Loucy (cell line): Measurements from ENCODE around the gene ID3.

Source experiments
- H2AFZ ChIP-seq: fragments of 200-600 bp; sonication (generic); 2 replicates; pipeline ENCODE4 v1.6.0; 2016; ENCODE audit warnings: antibody characterized with exemption, mild to moderate bottlenecking, low read length, moderate library complexity
- H3F3A ChIP-seq: fragments of 200-600 bp; 2 replicates; pipeline ENCODE4 v1.6.0; 2016; ENCODE audit warnings: antibody characterized with exemption, low read depth, mild to moderate bottlenecking
- H3K27me3 ChIP-seq: fragments of 200-600 bp; sonication (generic); 2 replicates; pipeline ENCODE4 v1.6.1; 2014; ENCODE audit warnings: low read length, mild to moderate bottlenecking; ENCODE audit not compliant: insufficient read depth, poor library complexity, severe bottlenecking
- H3K36me3 ChIP-seq: fragments of 200-600 bp; sonication (generic); 2 replicates; pipeline ENCODE4 v1.6.1; 2016; ENCODE audit warnings: low read length; ENCODE audit not compliant: insufficient read depth
- H3K4me1 ChIP-seq: fragments of 200-600 bp; sonication (generic); 2 replicates; pipeline ENCODE4 v1.5.1; 2014; ENCODE audit warnings: low read length, mild to moderate bottlenecking; ENCODE audit not compliant: insufficient read depth, poor library complexity, severe bottlenecking
- H3K4me2 ChIP-seq: fragments of 200-600 bp; sonication (generic); 2 replicates; pipeline ENCODE4 v1.6.0; 2014; ENCODE audit warnings: antibody characterized with exemption, low read length, low read depth, mild to moderate bottlenecking; ENCODE audit not compliant: poor library complexity, severe bottlenecking
- H3K4me3 ChIP-seq: fragments of 200-600 bp; sonication (generic); 2 replicates; pipeline ENCODE4 v1.5.1; 2014; ENCODE audit warnings: low read length, mild to moderate bottlenecking, mixed read lengths; ENCODE audit not compliant: poor library complexity, severe bottlenecking
- H3K79me2 ChIP-seq: fragments of 200-600 bp; sonication (generic); 2 replicates; pipeline ENCODE4 v1.6.1; 2014; ENCODE audit warnings: low read length; ENCODE audit not compliant: insufficient read depth
- H3K9ac ChIP-seq: fragments of 200-600 bp; sonication (generic); 2 replicates; pipeline ENCODE4 v1.6.0; 2014; ENCODE audit warnings: mild to moderate bottlenecking, low read depth, low read length, moderate library complexity; ENCODE audit not compliant: poor library complexity, severe bottlenecking
- H3K9me2 ChIP-seq: fragments of 200-600 bp; sonication (generic); replicated peaks from 2 replicates; pipeline ENCODE4 v1.6.1; 2016; ENCODE audit warnings: low read depth, low read length, mixed read lengths
- H3K9me3 ChIP-seq: fragments of 200-600 bp; sonication (generic); 2 replicates; pipeline ENCODE4 v1.6.1; 2014; ENCODE audit warnings: mild to moderate bottlenecking, antibody characterized with exemption, low read length, low read depth; ENCODE audit not compliant: insufficient read depth
- H4K20me1 ChIP-seq: fragments of 200-600 bp; sonication (generic); 2 replicates; pipeline ENCODE4 v1.6.0; 2014; ENCODE audit warnings: antibody characterized with exemption, low read length, mild to moderate bottlenecking; ENCODE audit not compliant: insufficient read depth, poor library complexity, severe bottlenecking
- CTCF ChIP-seq: fragments of 200-600 bp; sonication (generic); conservative IDR thresholded peaks from 2 replicates; pipeline ENCODE4 v1.5.1; 2014; ENCODE audit warnings: mild to moderate bottlenecking, antibody characterized with exemption, low read length
- EZH2phosphoT487 ChIP-seq: fragments of 200-600 bp; IDR thresholded peaks from 2 replicates; pipeline ENCODE4 v1.6.1; 2018; ENCODE audit warnings: antibody characterized with exemption, mild to moderate bottlenecking, moderate library complexity, borderline replicate concordance

The ID3 gene

GRCh38 chr1:23601135-23601967, 42.0 kb upstream of the ID3 start:
- Histone ChIP-seq H2AFZ (0 out of 2 replicates have a peak overlapping the region, but pooled peaks have one; percentile 71), H3K9ac (peak overlapping the region; percentile 44), H3K4me3 (peak overlapping the region; percentile 6), H3K9me2 (no peaks in the 10 kb centered on the region), H3K79me2 (no peaks in the 10 kb centered on the region), H3K27me3 (no peaks in the 10 kb centered on the region), H3F3A (no peaks in the 10 kb centered on the region), H3K36me3 (no peaks in the 10 kb centered on the region), H3K4me2 (peak overlapping the region; percentile 58), H3K4me1 (peaks cover 53% of the 10 kb centered on the region), H3K9me3 (no peaks in the 10 kb centered on the region), H4K20me1 (no peaks in the 10 kb centered on the region)
- no peak for TF ChIP-seq CTCF
- no peak for TF ChIP-seq EZH2phosphoT487

GRCh38 chr1:23600283-23600682, 41.0 kb upstream of the ID3 start:
- H3K9ac ChIP-seq = no peak overlapping the region
- peak overlapping the region; percentile 58 for H3K4me2 ChIP-seq
- H3K4me1 ChIP-seq = peaks cover 53% of the 10 kb centered on the region
- H3K9me3 ChIP-seq = no peaks in the 10 kb centered on the region
- no peaks in the 10 kb centered on the region for H3K9me2 ChIP-seq
- H2AFZ ChIP-seq = no peak overlapping the region
- TF ChIP-seq EZH2phosphoT487 (no peak), CTCF (no peak)
- no peaks in the 10 kb centered on the region for H3F3A ChIP-seq
- no peaks in the 10 kb centered on the region for H4K20me1 ChIP-seq
- H3K4me3 ChIP-seq = no peak overlapping the region
- H3K36me3 ChIP-seq = no peaks in the 10 kb centered on the region
- H3K27me3 ChIP-seq = no peaks in the 10 kb centered on the region
- no peaks in the 10 kb centered on the region for H3K79me2 ChIP-seq

GRCh38 chr1:23599125-23599524, 39.8 kb upstream of the ID3 start:
- Histone ChIP-seq H3K36me3 (no peaks in the 10 kb centered on the region), H3K9me3 (no peaks in the 10 kb centered on the region), H3F3A (no peaks in the 10 kb centered on the region), H3K9ac (peak overlapping the region; percentile 6), H3K27me3 (no peaks in the 10 kb centered on the region), H3K9me2 (no peaks in the 10 kb centered on the region), H3K4me3 (no peak overlapping the region), H3K4me2 (peak overlapping the region; percentile 18), H2AFZ (no peak overlapping the region), H3K4me1 (peaks cover 53% of the 10 kb centered on the region), H3K79me2 (no peaks in the 10 kb centered on the region), H4K20me1 (no peaks in the 10 kb centered on the region)
- TF ChIP-seq CTCF = no peak
- no peak for TF ChIP-seq EZH2phosphoT487
